ENCODE results near the gene DDB1.
A peak's percentile ranks its signal among the peaks of the same experiment; 100 is the strongest.

DDB1 gene

GRCh38 chr11:61332797-61333549 lies at the start of gene DDB1, which contains the start of gene TKFC:
Gene DDB1 (minus strand): TSS chr11:61333105. CDS start chr11:61332968, 137 bp downstream.
Gene TKFC (plus strand): TSS chr11:61333228. CDS start chr11:61334729, 1,501 bp downstream.
- no peak within 1 kb of the TSS for H2AFZ ChIP-seq (ENCODE audit: low read length)

GRCh38 chr11:61380884-61381283 lies 48.0 kb upstream of the DDB1 start:
- peaks cover 6% of the 10 kb centered on the region for H3K4me1 ChIP-seq (ENCODE audit: insufficient read depth, low read length, severe bottlenecking)
- H3K9me3 ChIP-seq (ENCODE audit: low read length), result no peaks in the 10 kb centered on the region
- H3K9me2 ChIP-seq (ENCODE audit: low read depth, low read length), result no peaks in the 10 kb centered on the region
- H3K36me3 ChIP-seq (ENCODE audit: insufficient read depth, low read length), result peaks cover 7% of the 10 kb centered on the region; the same call in 1 of the 2 replicates
- no peak overlapping the region for H3K4me2 ChIP-seq (ENCODE audit: low read length)
- no peaks in the 10 kb centered on the region for H3K27me3 ChIP-seq (ENCODE audit: insufficient read depth, low read length)
- no peaks in the 10 kb centered on the region for H4K20me1 ChIP-seq (ENCODE audit: insufficient read depth, low read length)
- no peak overlapping the region for H2AFZ ChIP-seq (ENCODE audit: low read length)
- no peak overlapping the region for H3K9ac ChIP-seq (ENCODE audit: low read length)
- no peak overlapping the region for H3K4me3 ChIP-seq (ENCODE audit: low read depth, low read length, poor library complexity, severe bottlenecking)
- TF ChIP-seq EZH2 (IDR thresholded peaks at IDR 0.05; ENCODE audit: borderline replicate concordance, low read length) (no peak), CTCF (IDR thresholded peaks at IDR 0.05; ENCODE audit: low read length) (no peak)
- H3K79me2 ChIP-seq (ENCODE audit: insufficient read depth, low read length), result no peaks in the 10 kb centered on the region
- H3K27ac ChIP-seq (ENCODE audit: low read depth, low read length, poor library complexity, severe bottlenecking), result no peak overlapping the region
- no peaks in the 10 kb centered on the region for H3F3A ChIP-seq (ENCODE audit: insufficient read depth, low read length)

More at GRCh38 chr11:61332797-61333549, at the start of gene DDB1, which contains the start of gene TKFC:
- peaks cover 45% of the 10 kb centered on the region for H3K79me2 ChIP-seq (ENCODE audit: insufficient read depth, low read length)
- no peaks in the 10 kb centered on the region for H4K20me1 ChIP-seq (ENCODE audit: insufficient read depth, low read length)
- peak within 1 kb of the TSS; percentile 95 for H3K4me3 ChIP-seq (ENCODE audit: low read depth, low read length, poor library complexity, severe bottlenecking)
- H3K4me2 ChIP-seq (ENCODE audit: low read length), result peak within 1 kb of the TSS; percentile 99
- peak within 1 kb of the TSS; percentile 100 for H3K9ac ChIP-seq (ENCODE audit: low read length)
- peaks cover 54% of the 10 kb centered on the region for H3K4me1 ChIP-seq (ENCODE audit: insufficient read depth, low read length, severe bottlenecking)
- peaks cover 30% of the 10 kb centered on the region; the same call in 1 of the 2 replicates for H3K36me3 ChIP-seq (ENCODE audit: insufficient read depth, low read length)
- TF ChIP-seq EZH2 (IDR thresholded peaks at IDR 0.05; ENCODE audit: borderline replicate concordance, low read length), result no peak
- no peak for TF ChIP-seq CTCF (IDR thresholded peaks at IDR 0.05; ENCODE audit: low read length)
- no peaks in the 10 kb centered on the region for H3K9me2 ChIP-seq (ENCODE audit: low read depth, low read length)
- peak within 1 kb of the TSS; percentile 90 for H3K27ac ChIP-seq (ENCODE audit: low read depth, low read length, poor library complexity, severe bottlenecking)
- H3K27me3 ChIP-seq (ENCODE audit: insufficient read depth, low read length), result no peaks in the 10 kb centered on the region
- no peaks in the 10 kb centered on the region for H3K9me3 ChIP-seq (ENCODE audit: low read length)
- no peaks in the 10 kb centered on the region for H3F3A ChIP-seq (ENCODE audit: insufficient read depth, low read length)

GRCh38 chr11:61378713-61379313 lies 45.9 kb upstream of the DDB1 start:
- Histone ChIP-seq H3K36me3 (ENCODE audit: insufficient read depth, low read length) (peaks cover 27% of the 10 kb centered on the region), H3K4me3 (ENCODE audit: low read depth, low read length, poor library complexity, severe bottlenecking) (no peak overlapping the region), H3F3A (ENCODE audit: insufficient read depth, low read length) (no peaks in the 10 kb centered on the region), H3K9ac (ENCODE audit: low read length) (no peak overlapping the region), H3K9me3 (ENCODE audit: low read length) (no peaks in the 10 kb centered on the region; the same call in 1 of the 2 replicates), H3K9me2 (ENCODE audit: low read depth, low read length) (no peaks in the 10 kb centered on the region), H3K27me3 (ENCODE audit: insufficient read depth, low read length) (no peaks in the 10 kb centered on the region), H3K4me2 (ENCODE audit: low read length) (no peak overlapping the region), H3K27ac (ENCODE audit: low read depth, low read length, poor library complexity, severe bottlenecking) (no peak overlapping the region), H2AFZ (ENCODE audit: low read length) (no peak overlapping the region), H3K79me2 (ENCODE audit: insufficient read depth, low read length) (no peaks in the 10 kb centered on the region), H3K4me1 (ENCODE audit: insufficient read depth, low read length, severe bottlenecking) (no peaks in the 10 kb centered on the region), H4K20me1 (ENCODE audit: insufficient read depth, low read length) (no peaks in the 10 kb centered on the region)
- TF ChIP-seq CTCF (IDR thresholded peaks at IDR 0.05; ENCODE audit: low read length) (no peak), EZH2 (IDR thresholded peaks at IDR 0.05; ENCODE audit: borderline replicate concordance, low read length) (no peak)

All from OCI-LY1 (cell line).